Liver (tissue), 3 donors: ENCODE data around the gene AOAH.

Source experiments
- GABPA ChIP-seq, 2 donors: IDR thresholded peaks in 1 of 2; conservative IDR thresholded peaks in 1 of 2; 2 replicates each; pipeline ENCODE4 v1.6.1; 2016; ENCODE audit warnings: antibody characterized with exemption in 2 of 2, mild to moderate bottlenecking in 1 of 2, moderate library complexity in 1 of 2
- HNF4A ChIP-seq, 2 donors: conservative IDR thresholded peaks; 2 replicates each; pipeline ENCODE4 v1.6.1; 2016; ENCODE audit warnings: antibody characterized with exemption in 2 of 2, mild to moderate bottlenecking in 2 of 2
- SP1 ChIP-seq: IDR thresholded peaks from 2 replicates; pipeline ENCODE4 v1.6.1; 2018; ENCODE audit warnings: antibody characterized with exemption, mild to moderate bottlenecking
- YY1 ChIP-seq: IDR thresholded peaks from 2 replicates; pipeline ENCODE4 v1.6.1; 2016; ENCODE audit warnings: antibody characterized with exemption, mild to moderate bottlenecking
- TF ChIP-seq, protein P1 (sequence below): fragments of 150-350 bp; IDR thresholded peaks from 2 replicates; pipeline ENCODE4 v1.5.1; 2017; ENCODE audit warnings: improper control_type of control experiment, low read depth, low read length; ENCODE audit not compliant: missing input control
- donor health status: healthy.
- donor health status: healthy.

DNA sequence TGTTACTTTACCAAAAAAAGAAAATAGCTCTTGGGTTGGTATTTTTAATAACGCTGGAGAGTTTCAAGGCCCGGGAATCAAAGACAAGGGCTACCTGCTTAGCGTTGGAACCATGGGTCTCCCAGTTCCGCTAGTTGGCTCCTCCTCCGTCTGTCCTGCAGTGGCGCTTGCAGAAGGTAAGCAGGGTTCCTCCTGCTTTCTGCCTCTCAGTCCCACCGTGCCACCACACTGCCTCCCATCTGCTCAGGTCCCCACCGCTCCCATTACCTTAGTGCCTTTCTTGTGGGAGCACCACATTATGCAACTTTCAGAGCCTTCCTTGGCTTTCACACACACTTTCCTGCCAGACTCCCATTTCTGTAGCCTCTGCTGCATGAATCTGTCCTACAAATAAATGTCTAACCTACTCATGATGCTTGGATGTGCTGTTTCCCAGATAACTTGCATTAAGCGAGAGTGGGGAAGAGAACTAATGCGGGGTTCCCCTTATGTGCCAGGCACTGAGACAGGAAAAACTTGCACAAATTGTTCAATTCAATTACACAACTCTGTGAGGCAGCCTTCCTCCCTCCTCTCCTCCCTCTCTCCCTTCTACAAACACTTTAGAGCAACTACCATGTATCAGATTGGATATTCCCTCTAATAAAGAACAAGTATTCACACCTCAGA is 124.5 kb downstream of the AOAH start:
- TF ChIP-seq, protein P1, sequence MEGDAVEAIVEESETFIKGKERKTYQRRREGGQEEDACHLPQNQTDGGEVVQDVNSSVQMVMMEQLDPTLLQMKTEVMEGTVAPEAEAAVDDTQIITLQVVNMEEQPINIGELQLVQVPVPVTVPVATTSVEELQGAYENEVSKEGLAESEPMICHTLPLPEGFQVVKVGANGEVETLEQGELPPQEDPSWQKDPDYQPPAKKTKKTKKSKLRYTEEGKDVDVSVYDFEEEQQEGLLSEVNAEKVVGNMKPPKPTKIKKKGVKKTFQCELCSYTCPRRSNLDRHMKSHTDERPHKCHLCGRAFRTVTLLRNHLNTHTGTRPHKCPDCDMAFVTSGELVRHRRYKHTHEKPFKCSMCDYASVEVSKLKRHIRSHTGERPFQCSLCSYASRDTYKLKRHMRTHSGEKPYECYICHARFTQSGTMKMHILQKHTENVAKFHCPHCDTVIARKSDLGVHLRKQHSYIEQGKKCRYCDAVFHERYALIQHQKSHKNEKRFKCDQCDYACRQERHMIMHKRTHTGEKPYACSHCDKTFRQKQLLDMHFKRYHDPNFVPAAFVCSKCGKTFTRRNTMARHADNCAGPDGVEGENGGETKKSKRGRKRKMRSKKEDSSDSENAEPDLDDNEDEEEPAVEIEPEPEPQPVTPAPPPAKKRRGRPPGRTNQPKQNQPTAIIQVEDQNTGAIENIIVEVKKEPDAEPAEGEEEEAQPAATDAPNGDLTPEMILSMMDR: no peak
- no peak for TF ChIP-seq GABPA (IDR thresholded peaks at IDR 0.05 in 1 of 2, conservative IDR thresholded peaks at IDR 0.05 in 1 of 2)
- TF ChIP-seq YY1: no peak
- no peak for TF ChIP-seq HNF4A (conservative IDR thresholded peaks at IDR 0.05)
- no peak for TF ChIP-seq SP1
